GM08714 (cell line): ENCODE measurements around the gene CCDC57.

Experiments used
- H3K4me3 ChIP-seq: fragments of 200-500 bp; sonication (Bioruptor generic); 2 replicates; pipeline ENCODE4 v1.5.1; 2014; ENCODE audit warnings: mild to moderate bottlenecking, low read length, inconsistent platforms
- ZNF274 ChIP-seq: IDR thresholded peaks from 2 replicates; pipeline ENCODE4 v1.6.1; 2012; ENCODE audit warnings: mild to moderate bottlenecking, low read depth, low read length

Gene CCDC57

GRCh38 chr17:82076785-82077591 lies 135.7 kb downstream of the CCDC57 start:
- no peak for TF ChIP-seq ZNF274

GRCh38 chr17:82076018-82076784 lies 136.4 kb downstream of the CCDC57 start:
- TF ChIP-seq ZNF274 = no peak
- H3K4me3 ChIP-seq = no peak overlapping the region

More at GRCh38 chr17:82076785-82077591, 135.7 kb downstream of the CCDC57 start:
- H3K4me3 ChIP-seq = no peak overlapping the region

- TF ChIP-seq ZNF274 = no peak
- H3K4me3 ChIP-seq = no peak overlapping the region
These were observed 139.2 kb downstream of the CCDC57 start for GRCh38 chr17:82073446-82073845.

GRCh38 chr17:82072827-82073226 lies 139.8 kb downstream of the CCDC57 start:
- no peak overlapping the region for H3K4me3 ChIP-seq
- no peak for TF ChIP-seq ZNF274

- H3K4me3 ChIP-seq = no peak overlapping the region
- no peak for TF ChIP-seq ZNF274
These were observed 142.0 kb downstream of the CCDC57 start for GRCh38 chr17:82070611-82071010.

- TF ChIP-seq ZNF274 = no peak
- H3K4me3 ChIP-seq = peak within 1 kb of the TSS; percentile 91
These were observed 146.9 kb downstream of the CCDC57 start, which contains the start of gene DUS1L for GRCh38 chr17:82065638-82066303. Gene DUS1L (minus strand): TSS chr17:82065804. CDS start chr17:82065059, 745 bp downstream.

- TF ChIP-seq ZNF274 = no peak
- peak overlapping the region; percentile 91 for H3K4me3 ChIP-seq
These were observed 147.4 kb downstream of the CCDC57 start for GRCh38 chr17:82065193-82065637.

- H3K4me3 ChIP-seq = peak overlapping the region; percentile 91
- TF ChIP-seq ZNF274 = no peak
These were observed 148.0 kb downstream of the CCDC57 start for GRCh38 chr17:82064433-82065192.

- no peak overlapping the region; the same call in 1 of the 2 replicates for H3K4me3 ChIP-seq
- no peak for TF ChIP-seq ZNF274
These were observed 148.9 kb downstream of the CCDC57 start for GRCh38 chr17:82063424-82064415.

GRCh38 chr17:82062984-82063368 lies 149.7 kb downstream of the CCDC57 start:
- no peak for TF ChIP-seq ZNF274
- no peak overlapping the region for H3K4me3 ChIP-seq

- H3K4me3 ChIP-seq = no peak overlapping the region
- TF ChIP-seq ZNF274 = no peak
These were observed 150.3 kb downstream of the CCDC57 start for GRCh38 chr17:82062076-82062983.
